Neuronal stem cell (in vitro differentiated cells): ENCODE data around the gene CDC7.

Experiments
- DNase-seq: peaks from one replicate; pipeline ENCODE4 v3.0.0-alpha.2; 2013; ENCODE audit warnings: low spot score
- H2AFZ ChIP-seq: one replicate; pipeline ENCODE4 v1.6.1; 2013; ENCODE audit warnings: mild to moderate bottlenecking, low read length, inconsistent platforms
- H2AK5ac ChIP-seq: 2 replicates; pipeline ENCODE4 v1.6.1; 2013; ENCODE audit warnings: low read depth, mild to moderate bottlenecking, inconsistent platforms, low read length, moderate library complexity, mixed read lengths
- H2BK120ac ChIP-seq: 2 replicates; pipeline ENCODE4 v1.6.1; 2013; ENCODE audit warnings: low read depth, mild to moderate bottlenecking, inconsistent platforms, low read length, moderate library complexity, mixed read lengths
- H2BK12ac ChIP-seq: one replicate; pipeline ENCODE4 v1.6.1; 2013; ENCODE audit warnings: low read length, inconsistent platforms
- H2BK15ac ChIP-seq: 2 replicates; pipeline ENCODE4 v1.6.1; 2013; ENCODE audit warnings: mild to moderate bottlenecking, low read length, inconsistent platforms, mixed read lengths
- H2BK5ac ChIP-seq: one replicate; pipeline ENCODE4 v1.6.1; 2013; ENCODE audit warnings: inconsistent platforms, mild to moderate bottlenecking, low read length, moderate library complexity
- H3K14ac ChIP-seq: one replicate; pipeline ENCODE4 v1.6.1; 2013; ENCODE audit warnings: low read length, inconsistent platforms
- H3K18ac ChIP-seq: 2 replicates; pipeline ENCODE4 v1.6.1; 2013; ENCODE audit warnings: low read length, inconsistent platforms
- H3K23ac ChIP-seq: 2 replicates; pipeline ENCODE4 v1.6.1; 2013; ENCODE audit warnings: low read depth, mild to moderate bottlenecking, mixed read lengths, low read length, inconsistent platforms; ENCODE audit not compliant: poor library complexity
- H3K27ac ChIP-seq: replicated peaks from 3 replicates; pipeline ENCODE4 v1.5.1; 2013; ENCODE audit warnings: low read length, inconsistent platforms
- H3K27me3 ChIP-seq, 3 experiments: 2 replicates each; pipeline ENCODE4 v1.6.1; 2013; ENCODE audit warnings: low read length in 3 of 3, mild to moderate bottlenecking in 2 of 3, inconsistent platforms in 1 of 3, low read depth in 1 of 3, mixed read lengths in 1 of 3, moderate library complexity in 1 of 3; ENCODE audit not compliant: control insufficient read depth in 3 of 3, insufficient read depth in 3 of 3
- H3K36me3 ChIP-seq, 2 donors: replicated peaks in 1 of 2; 2 replicates each; pipeline ENCODE4 v1.6.1; 2013; ENCODE audit warnings: low read length in 2 of 2; ENCODE audit not compliant: control insufficient read depth in 2 of 2, insufficient read depth in 2 of 2
- H3K4ac ChIP-seq: 2 replicates; pipeline ENCODE4 v1.6.1; 2013; ENCODE audit warnings: inconsistent platforms, mild to moderate bottlenecking, low read length, moderate library complexity
- H3K4me1 ChIP-seq, 2 donors: 1 replicate in 1 of 2; 2 replicates in 1 of 2; pipeline ENCODE4 v1.6.1; 2013; ENCODE audit warnings: low read length in 2 of 2, low read depth in 1 of 2; ENCODE audit not compliant: control insufficient read depth in 2 of 2, insufficient read depth in 1 of 2
- H3K4me2 ChIP-seq: one replicate; pipeline ENCODE4 v1.6.1; 2013; ENCODE audit warnings: mild to moderate bottlenecking, low read length, inconsistent platforms; ENCODE audit not compliant: insufficient read depth, poor library complexity, severe bottlenecking
- H3K4me3 ChIP-seq, 2 donors: 2 replicates each; pipeline ENCODE4 v1.5.1; 2013; ENCODE audit warnings: low read length in 2 of 2, mild to moderate bottlenecking in 2 of 2, inconsistent platforms in 1 of 2, moderate library complexity in 1 of 2
- H3K79me1 ChIP-seq: one replicate; pipeline ENCODE4 v1.6.1; 2013; ENCODE audit warnings: low read depth, mild to moderate bottlenecking, inconsistent platforms, low read length, moderate library complexity
- H3K9ac ChIP-seq: one replicate; pipeline ENCODE4 v1.6.1; 2013; ENCODE audit warnings: mild to moderate bottlenecking, low read depth, low read length, inconsistent platforms; ENCODE audit not compliant: poor library complexity
- H3K9me3 ChIP-seq, 2 donors: replicated peaks in 1 of 2; 2 replicates each; pipeline versions ENCODE3 to v1.6.1; 2013; ENCODE audit warnings: low read length in 2 of 2, mild to moderate bottlenecking in 2 of 2, inconsistent platforms in 1 of 2, low read depth in 1 of 2, mixed read lengths in 1 of 2, moderate library complexity in 1 of 2; ENCODE audit not compliant: control insufficient read depth in 2 of 2, insufficient read depth in 1 of 2
- H4K8ac ChIP-seq: one replicate; pipeline ENCODE4 v1.6.1; 2013; ENCODE audit warnings: low read depth, mild to moderate bottlenecking, inconsistent platforms, low read length, moderate library complexity
- H4K91ac ChIP-seq: one replicate; pipeline ENCODE4 v1.6.1; 2013; ENCODE audit warnings: low read length, low read depth, mild to moderate bottlenecking, inconsistent platforms; ENCODE audit not compliant: poor library complexity
- WGBS, 2 donors: extraction: QIAGEN DNeasy Blood & Tissue Kit; methylation state at CpG; one replicate each; pipeline ENCODE4 v1.1.7; 2013; ENCODE audit warnings: missing lambda C conversion rate in 2 of 2, mixed read lengths in 1 of 2; ENCODE audit not compliant: insufficient read length in 2 of 2, insufficient replicate concordance in 1 of 2; ENCODE audit errors: extremely low coverage in 2 of 2; 5-methylcytosine and 5-hydroxymethylcytosine counted together

The CDC7 gene

GRCh38 chr1:91498035-91498434 lies 2.6 kb upstream of the CDC7 start:
- H2AK5ac ChIP-seq, result no peak overlapping the region
- no peak for DNase-seq

GRCh38 chr1:91498498-91499245 lies 2.0 kb upstream of the CDC7 start:
- Histone ChIP-seq H2AK5ac (no peak overlapping the region), H3K79me1 (no peaks in the 10 kb centered on the region), H4K91ac (no peak overlapping the region), H2BK5ac (no peak overlapping the region), H3K14ac (no peak overlapping the region), H3K9ac (no peak overlapping the region), H4K8ac (no peak overlapping the region), H3K4ac (no peak overlapping the region), H3K18ac (no peak overlapping the region), H3K36me3 (peaks cover 0 to 11% of the 10 kb centered on the region in 2 donors), H2BK120ac (no peak overlapping the region), H3K27ac (no peak overlapping the region), H3K4me2 (no peak overlapping the region), H3K9me3 (no peaks in the 10 kb centered on the region), H3K23ac (no peak overlapping the region), H3K4me3 (no peak overlapping the region), H3K27me3 (peaks cover 0 to 5% (median 0%) of the 10 kb centered on the region in 3 experiments), H2AFZ (no peak overlapping the region), H2BK12ac (no peak overlapping the region), H2BK15ac (no peak overlapping the region), H3K4me1 (peaks cover 4 to 11% of the 10 kb centered on the region in 2 donors)
- DNase-seq, result no peak
- 92% methylated on average over 1 of the region's 6 CpGs; no CpG with 5 or more reads in 1 of the 2 donors for whole genome bisulfite sequencing, 2 donors

More at GRCh38 chr1:91498035-91498434, 2.6 kb upstream of the CDC7 start:
- no peaks in the 10 kb centered on the region for H3K9me3 ChIP-seq
- peaks cover 4 to 11% of the 10 kb centered on the region in 2 donors for H3K4me1 ChIP-seq
- no CpG with 5 or more reads among the region's 2 CpGs for WGBS, 2 donors
- no peak overlapping the region for H3K14ac ChIP-seq
- no peak overlapping the region for H3K18ac ChIP-seq
- no peaks in the 10 kb centered on the region for H3K79me1 ChIP-seq
- H3K4me3 ChIP-seq, result no peak overlapping the region
- H4K91ac ChIP-seq, result no peak overlapping the region
- H3K4ac ChIP-seq, result no peak overlapping the region
- peaks cover 0 to 5% (median 0%) of the 10 kb centered on the region in 3 experiments for H3K27me3 ChIP-seq
- no peak overlapping the region for H2BK15ac ChIP-seq
- H3K4me2 ChIP-seq, result no peak overlapping the region
- H2AFZ ChIP-seq, result no peak overlapping the region
- no peak overlapping the region for H3K9ac ChIP-seq
- no peak overlapping the region for H2BK120ac ChIP-seq
- peaks cover 0 to 6% of the 10 kb centered on the region in 2 donors for H3K36me3 ChIP-seq
- no peak overlapping the region for H2BK5ac ChIP-seq
- H3K27ac ChIP-seq, result no peak overlapping the region
- H2BK12ac ChIP-seq, result no peak overlapping the region
- H3K23ac ChIP-seq, result no peak overlapping the region
- no peak overlapping the region for H4K8ac ChIP-seq

GRCh38 chr1:91499346-91499745 lies 1.3 kb upstream of the CDC7 start:
- Histone ChIP-seq H4K91ac (no peak overlapping the region), H2BK5ac (no peak overlapping the region), H2AK5ac (no peak overlapping the region), H2BK12ac (no peak overlapping the region), H4K8ac (no peak overlapping the region), H3K4me1 (peaks cover 4 to 11% of the 10 kb centered on the region in 2 donors), H3K14ac (no peak overlapping the region), H3K18ac (no peak overlapping the region), H3K27me3 (peaks cover 0 to 4% (median 0%) of the 10 kb centered on the region in 3 experiments), H3K4ac (no peak overlapping the region), H3K4me3 (no peak overlapping the region), H3K36me3 (peaks cover 0 to 16% of the 10 kb centered on the region in 2 donors), H2BK120ac (no peak overlapping the region), H3K4me2 (no peak overlapping the region), H3K9ac (no peak overlapping the region), H3K23ac (no peak overlapping the region), H2BK15ac (no peak overlapping the region), H3K27ac (no peak overlapping the region), H3K9me3 (no peaks in the 10 kb centered on the region), H3K79me1 (no peaks in the 10 kb centered on the region), H2AFZ (peak overlapping the region; percentile 94)
- no peak for DNase-seq
- 100% methylated on average over 1 of the region's 2 CpGs; no CpG with 5 or more reads in 1 of the 2 donors for WGBS, 2 donors

GRCh38 chr1:91499904-91500755 lies 521 bp upstream of the CDC7 start:
- no peak for DNase-seq
- Histone ChIP-seq H2BK120ac (no peak overlapping the region), H3K4me3 (peak overlapping the region; percentile 65 to 69), H3K36me3 (peaks cover 0 to 23% of the 10 kb centered on the region in 2 donors), H2AFZ (peak overlapping the region; percentile 94), H3K23ac (peak overlapping the region; percentile 47), H2BK15ac (no peak overlapping the region), H3K4ac (no peak overlapping the region), H2BK12ac (no peak overlapping the region), H3K14ac (no peak overlapping the region), H3K27me3 (no peaks in the 10 kb centered on the region), H4K91ac (no peak overlapping the region), H2BK5ac (no peak overlapping the region), H3K4me1 (peaks cover 5 to 11% of the 10 kb centered on the region in 2 donors), H3K79me1 (no peaks in the 10 kb centered on the region), H3K18ac (peak overlapping the region; percentile 32), H3K4me2 (peak overlapping the region; percentile 65), H3K27ac (peak overlapping the region; percentile 43), H3K9me3 (no peaks in the 10 kb centered on the region), H4K8ac (no peak overlapping the region), H3K9ac (no peak overlapping the region), H2AK5ac (no peak overlapping the region)
- no CpG with 5 or more reads among the region's 14 CpGs for WGBS, 2 donors
